ENCODE results near the gene MZT2A.
"Not testable (repeated sequence)": the region's sequence is repeated elsewhere in the genome, so short reads cannot be mapped to it uniquely, and the experiment has no call there.

DNA sequence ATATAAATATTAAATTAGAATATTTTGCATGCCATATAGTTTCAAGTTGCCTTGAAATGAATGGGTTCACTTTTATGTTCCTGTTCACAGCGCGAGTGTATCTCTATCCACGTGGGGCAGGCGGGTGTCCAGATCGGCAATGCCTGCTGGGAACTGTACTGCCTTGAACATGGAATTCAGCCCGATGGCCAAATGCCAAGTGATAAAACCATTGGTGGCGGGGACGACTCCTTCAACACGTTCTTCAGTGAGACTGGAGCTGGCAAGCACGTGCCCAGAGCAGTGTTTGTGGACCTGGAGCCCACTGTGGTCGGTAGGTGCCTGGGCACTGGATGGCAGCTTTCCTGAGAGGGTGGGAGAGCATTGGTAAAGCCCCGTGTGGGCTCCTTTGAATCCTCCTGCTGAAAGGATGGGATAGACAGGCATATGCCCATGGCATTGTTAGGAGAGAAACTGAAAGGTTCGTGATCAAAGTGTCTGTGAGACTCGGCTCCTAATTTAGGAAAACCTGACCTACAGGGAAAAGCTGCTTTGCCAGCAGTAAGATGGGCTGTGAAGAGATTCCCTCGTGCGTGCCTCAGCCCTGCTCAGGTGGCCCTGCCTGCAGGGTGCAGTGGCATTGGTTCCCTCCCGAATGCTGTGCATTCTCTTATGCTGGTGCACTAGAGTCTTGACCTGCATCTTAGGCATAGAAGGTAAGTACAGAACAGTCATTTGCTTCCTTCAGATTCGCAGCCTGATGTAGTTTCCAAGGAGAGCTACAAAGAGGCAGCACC lies 13.9 kb downstream of the MZT2A start:
- not testable (repeated sequence) for TF ChIP-seq ZNF274 (IDR thresholded peaks at IDR 0.05; ENCODE audit: low read depth, low read length); SUZ12 (IDR thresholded peaks at IDR 0.05; ENCODE audit: extremely low read depth, insufficient read depth, insufficient read length)
